OCI-LY1 (cell line): ENCODE results near the gene ATXN7L1.

Experiments
- H2AFZ ChIP-seq: fragments of 200-600 bp; sonication (generic), shearing (Covaris generic); 2 replicates; pipeline ENCODE4 v1.6.0; 2014; ENCODE audit warnings: antibody characterized with exemption, mild to moderate bottlenecking, low read length
- H3F3A ChIP-seq: fragments of 200-600 bp; sonication (generic), shearing (Covaris generic); 2 replicates; pipeline ENCODE4 v1.6.0; 2014; ENCODE audit warnings: mild to moderate bottlenecking, antibody characterized with exemption, low read length, moderate library complexity; ENCODE audit not compliant: insufficient read depth
- H3K27ac ChIP-seq: fragments of 200-600 bp; sonication (generic); 2 replicates; pipeline ENCODE4 v1.5.1; 2014; ENCODE audit warnings: low read length, mixed run types, mild to moderate bottlenecking, low read depth; ENCODE audit not compliant: poor library complexity, severe bottlenecking
- H3K27me3 ChIP-seq: fragments of 200-600 bp; sonication (generic); 2 replicates; pipeline ENCODE4 v1.6.0; 2014; ENCODE audit warnings: antibody characterized with exemption, mild to moderate bottlenecking, low read length, moderate library complexity; ENCODE audit not compliant: insufficient read depth
- H3K36me3 ChIP-seq: fragments of 200-600 bp; sonication (generic); 2 replicates; pipeline ENCODE4 v1.6.1; 2014; ENCODE audit warnings: mild to moderate bottlenecking, antibody characterized with exemption, low read length, moderate library complexity, mixed read lengths; ENCODE audit not compliant: insufficient read depth
- H3K4me1 ChIP-seq: fragments of 200-600 bp; sonication (generic); 2 replicates; pipeline ENCODE4 v1.5.1; 2014; ENCODE audit warnings: mild to moderate bottlenecking, low read length, moderate library complexity; ENCODE audit not compliant: insufficient read depth, severe bottlenecking
- H3K4me2 ChIP-seq: fragments of 200-600 bp; sonication (generic), shearing (Covaris generic); 2 replicates; pipeline ENCODE4 v1.6.1; 2014; ENCODE audit warnings: low read length
- H3K4me3 ChIP-seq: fragments of 200-600 bp; sonication (generic); 2 replicates; pipeline ENCODE4 v1.5.1; 2014; ENCODE audit warnings: low read length, low read depth, mild to moderate bottlenecking, mixed read lengths; ENCODE audit not compliant: poor library complexity, severe bottlenecking
- H3K79me2 ChIP-seq: fragments of 200-600 bp; shearing (Covaris generic); 2 replicates; pipeline ENCODE4 v1.6.1; 2016; ENCODE audit warnings: mixed run types, low read length, mixed read lengths; ENCODE audit not compliant: insufficient read depth
- H3K9ac ChIP-seq: fragments of 200-600 bp; sonication (generic), shearing (Covaris generic); 2 replicates; pipeline ENCODE4 v1.6.1; 2014; ENCODE audit warnings: mild to moderate bottlenecking, low read length, mixed read lengths
- H3K9me2 ChIP-seq: fragments of 200-600 bp; sonication (generic), shearing (Covaris generic); 2 replicates; pipeline ENCODE4 v1.6.1; 2014; ENCODE audit warnings: low read depth, mild to moderate bottlenecking, low read length, mixed read lengths
- H3K9me3 ChIP-seq: fragments of 200-600 bp; shearing (Covaris generic); 2 replicates; pipeline ENCODE4 v1.6.1; 2014; ENCODE audit warnings: low read length, mixed read lengths
- H4K20me1 ChIP-seq: fragments of 200-600 bp; sonication (generic), shearing (Covaris generic); 2 replicates; pipeline ENCODE4 v1.6.0; 2016; ENCODE audit warnings: mild to moderate bottlenecking, low read length; ENCODE audit not compliant: insufficient read depth
- EZH2 ChIP-seq: fragments of 200-600 bp; sonication (generic), shearing (Covaris generic); IDR thresholded peaks from 2 replicates; pipeline ENCODE4 v1.8.0; 2017; ENCODE audit warnings: borderline replicate concordance, mixed run types, mild to moderate bottlenecking, antibody characterized with exemption, low read length, moderate library complexity, mixed read lengths
- TF ChIP-seq, protein P1 (sequence below): fragments of 200-600 bp; sonication (generic), shearing (Covaris generic); IDR thresholded peaks from 2 replicates; pipeline ENCODE4 v1.5.1; 2017; ENCODE audit warnings: mild to moderate bottlenecking, antibody characterized with exemption, low read length, moderate library complexity, mixed read lengths

The ATXN7L1 gene

DNA sequence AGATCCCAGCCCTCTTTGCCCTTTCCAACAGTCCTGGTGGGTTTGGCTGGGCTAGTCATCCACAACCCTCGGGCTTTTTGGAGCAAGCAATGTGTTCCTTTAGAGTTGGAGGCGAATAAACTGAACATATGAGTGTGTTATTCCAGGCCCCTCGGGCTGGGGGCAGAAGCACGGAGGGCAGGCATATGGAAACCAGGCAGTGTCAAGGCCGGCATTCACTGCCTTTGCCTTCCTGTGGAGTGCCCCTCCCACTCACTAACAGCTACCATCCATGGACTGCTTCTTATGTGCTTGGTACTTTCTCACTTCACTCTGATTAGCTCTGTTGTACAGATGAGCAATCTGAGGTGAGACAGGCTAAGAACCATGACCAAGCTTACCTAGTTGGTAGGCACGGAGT lies 241.2 kb downstream of the ATXN7L1 start:
- Histone ChIP-seq H3K27me3 (peaks cover 23% of the 10 kb centered on the region), H3K4me1 (no peaks in the 10 kb centered on the region), H3K9me3 (no peaks in the 10 kb centered on the region), H3K4me2 (no peak overlapping the region), H3K36me3 (no peaks in the 10 kb centered on the region), H2AFZ (no peak overlapping the region), H3F3A (no peaks in the 10 kb centered on the region), H3K79me2 (no peaks in the 10 kb centered on the region), H3K27ac (no peak overlapping the region), H4K20me1 (no peaks in the 10 kb centered on the region), H3K4me3 (no peak overlapping the region), H3K9ac (no peak overlapping the region), H3K9me2 (no peaks in the 10 kb centered on the region)
- TF ChIP-seq, protein P1, sequence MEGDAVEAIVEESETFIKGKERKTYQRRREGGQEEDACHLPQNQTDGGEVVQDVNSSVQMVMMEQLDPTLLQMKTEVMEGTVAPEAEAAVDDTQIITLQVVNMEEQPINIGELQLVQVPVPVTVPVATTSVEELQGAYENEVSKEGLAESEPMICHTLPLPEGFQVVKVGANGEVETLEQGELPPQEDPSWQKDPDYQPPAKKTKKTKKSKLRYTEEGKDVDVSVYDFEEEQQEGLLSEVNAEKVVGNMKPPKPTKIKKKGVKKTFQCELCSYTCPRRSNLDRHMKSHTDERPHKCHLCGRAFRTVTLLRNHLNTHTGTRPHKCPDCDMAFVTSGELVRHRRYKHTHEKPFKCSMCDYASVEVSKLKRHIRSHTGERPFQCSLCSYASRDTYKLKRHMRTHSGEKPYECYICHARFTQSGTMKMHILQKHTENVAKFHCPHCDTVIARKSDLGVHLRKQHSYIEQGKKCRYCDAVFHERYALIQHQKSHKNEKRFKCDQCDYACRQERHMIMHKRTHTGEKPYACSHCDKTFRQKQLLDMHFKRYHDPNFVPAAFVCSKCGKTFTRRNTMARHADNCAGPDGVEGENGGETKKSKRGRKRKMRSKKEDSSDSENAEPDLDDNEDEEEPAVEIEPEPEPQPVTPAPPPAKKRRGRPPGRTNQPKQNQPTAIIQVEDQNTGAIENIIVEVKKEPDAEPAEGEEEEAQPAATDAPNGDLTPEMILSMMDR, result no peak; the same call in 1 of the 2 replicates
- no peak for TF ChIP-seq EZH2

DNA sequence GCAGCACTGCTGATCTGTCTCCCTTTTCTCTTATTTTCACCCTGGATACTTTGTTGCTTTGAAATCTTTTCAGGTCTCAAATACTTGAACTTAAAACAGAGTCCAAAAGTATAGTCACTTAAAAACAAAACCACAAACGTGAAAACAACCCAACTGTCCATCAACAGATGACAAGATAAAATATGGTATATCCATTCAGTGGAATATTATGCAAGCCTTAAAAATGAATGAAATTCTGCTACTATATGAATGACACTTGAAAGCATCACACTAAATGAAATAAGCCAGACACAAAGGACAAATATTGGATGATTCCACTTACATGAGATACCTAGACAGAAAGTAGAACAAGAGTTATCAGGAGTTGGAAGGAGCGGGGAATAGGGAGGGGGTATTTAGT lies 250.4 kb downstream of the ATXN7L1 start:
- no peaks in the 10 kb centered on the region for H3K36me3 ChIP-seq

DNA sequence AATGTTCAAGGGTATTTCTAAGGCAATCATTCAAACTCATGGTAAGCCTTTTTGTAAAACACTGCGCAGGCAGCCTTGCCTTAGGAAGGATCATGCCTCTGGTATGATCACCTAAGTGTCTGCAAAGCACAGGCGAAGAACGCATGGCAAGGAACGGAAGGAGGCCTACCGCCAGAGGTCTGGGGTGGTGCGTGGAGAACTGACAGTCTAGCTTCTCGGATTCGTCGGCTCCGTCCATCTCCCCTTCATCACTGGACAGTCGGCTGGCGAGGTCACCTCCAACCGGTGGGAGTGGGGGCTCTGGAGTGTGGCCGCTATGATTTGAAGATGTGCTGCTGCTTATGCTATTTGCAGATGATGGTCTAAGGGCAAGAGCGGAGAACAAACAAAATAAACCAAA lies 252.5 kb downstream of the ATXN7L1 start:
- no peak overlapping the region for H3K4me3 ChIP-seq
- H4K20me1 ChIP-seq, result no peaks in the 10 kb centered on the region
- no peak overlapping the region for H3K27ac ChIP-seq
- no peak overlapping the region for H2AFZ ChIP-seq
- no peaks in the 10 kb centered on the region for H3K9me2 ChIP-seq
- no peaks in the 10 kb centered on the region for H3K36me3 ChIP-seq
- H3F3A ChIP-seq, result no peaks in the 10 kb centered on the region
- TF ChIP-seq, protein P1, result no peak
- TF ChIP-seq EZH2, result no peak
- H3K79me2 ChIP-seq, result no peaks in the 10 kb centered on the region
- H3K4me2 ChIP-seq, result no peak overlapping the region
- peaks cover 6% of the 10 kb centered on the region for H3K9me3 ChIP-seq
- no peak overlapping the region for H3K9ac ChIP-seq
- no peaks in the 10 kb centered on the region for H3K4me1 ChIP-seq
- H3K27me3 ChIP-seq, result no peaks in the 10 kb centered on the region

More for the DNA sequence above, 250.4 kb downstream of the ATXN7L1 start:
- Histone ChIP-seq H3K4me2 (no peak overlapping the region), H3K27me3 (no peaks in the 10 kb centered on the region), H3K4me1 (no peaks in the 10 kb centered on the region), H4K20me1 (no peaks in the 10 kb centered on the region), H3K4me3 (no peak overlapping the region), H3K27ac (no peak overlapping the region), H3F3A (no peaks in the 10 kb centered on the region), H3K9me2 (no peaks in the 10 kb centered on the region), H2AFZ (no peak overlapping the region), H3K79me2 (no peaks in the 10 kb centered on the region), H3K9me3 (peaks cover 6% of the 10 kb centered on the region), H3K9ac (no peak overlapping the region)
- no peak for TF ChIP-seq EZH2
- TF ChIP-seq, protein P1, result no peak
